Activated CD4-positive, alpha-beta T cell treated with anti-CD3 and anti-CD28 coated beads, Interleukin-2, amount 50 U/mL, for 4 hours (primary cell): Measurements from ENCODE around the gene SLC23A2.

Experiments
- DNase-seq, 2 experiments: peaks; one replicate each; pipeline ENCODE4 v3.0.0-alpha.2; 2020

Gene SLC23A2

GRCh38 chr20:4811661-4812181, 189.6 kb downstream of the SLC23A2 start:
- peak in 1 of 2 experiments; percentile 30 for DNase-seq

- DNase-seq = no peak
These were observed 190.1 kb downstream of the SLC23A2 start for GRCh38 chr20:4811257-4811656.

GRCh38 chr20:4810426-4811019, 190.8 kb downstream of the SLC23A2 start:
- no peak for DNase-seq

- peak in 1 of 2 experiments; percentile 26 for DNase-seq
These were observed 191.6 kb downstream of the SLC23A2 start for GRCh38 chr20:4809707-4810106.

DNA sequence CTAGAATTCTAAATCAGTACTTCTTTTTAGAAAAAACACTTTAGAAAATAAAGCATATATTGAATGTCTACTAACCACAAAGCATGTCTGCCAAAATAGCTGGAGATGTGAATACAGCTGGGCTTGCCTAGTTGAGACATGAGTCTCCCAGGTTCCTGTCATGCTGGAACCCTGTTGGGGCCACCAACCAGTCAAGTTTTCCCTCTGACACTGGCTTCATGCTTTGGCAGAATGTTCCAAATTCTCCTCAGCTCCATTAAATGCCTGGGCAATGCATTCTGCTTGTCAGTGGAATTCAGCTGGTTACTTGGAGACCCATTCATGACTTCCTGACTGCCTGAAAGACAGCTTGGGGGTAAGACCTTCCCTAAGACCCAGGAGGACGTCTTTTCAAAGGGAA, 192.4 kb downstream of the SLC23A2 start:
- no peak for DNase-seq

DNA sequence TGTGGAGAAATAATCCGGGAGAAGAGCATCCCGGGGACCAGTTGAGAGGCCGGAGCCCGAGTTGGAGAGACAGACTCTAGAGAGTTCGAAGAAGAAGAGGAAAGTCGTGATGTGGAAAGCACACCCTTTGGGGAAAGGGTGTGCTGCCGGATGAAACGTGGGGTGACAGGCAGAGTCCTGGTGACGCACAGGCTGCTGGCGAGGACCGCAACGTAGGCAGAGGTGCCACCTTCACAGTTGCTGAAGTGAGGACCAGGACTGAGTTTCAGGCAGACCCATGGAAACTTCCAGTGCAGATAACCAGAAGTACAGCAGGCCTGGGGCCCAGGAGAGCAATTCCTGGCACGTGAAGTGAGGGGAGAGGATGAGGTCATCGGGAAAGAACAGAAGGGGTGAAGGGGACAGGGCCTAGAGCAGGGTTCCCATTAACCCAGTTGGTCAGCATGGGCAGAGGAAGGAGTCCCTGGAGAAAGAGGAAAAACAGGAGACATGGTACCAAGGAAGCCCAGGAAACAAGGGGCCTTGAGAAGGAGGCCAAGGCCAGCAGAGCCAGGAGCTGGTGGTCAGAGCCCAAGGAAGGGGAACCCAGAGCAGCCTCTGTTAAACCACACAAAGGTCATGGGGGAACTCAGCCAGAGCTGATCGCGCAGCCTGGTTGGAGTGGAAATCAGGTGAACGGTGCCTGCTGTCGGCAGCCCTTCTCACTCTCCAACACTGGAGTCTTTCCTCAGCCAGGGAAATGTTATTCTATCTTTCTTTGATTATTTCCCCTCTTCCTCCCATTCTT, 195.5 kb downstream of the SLC23A2 start:
- no peak for DNase-seq

DNA sequence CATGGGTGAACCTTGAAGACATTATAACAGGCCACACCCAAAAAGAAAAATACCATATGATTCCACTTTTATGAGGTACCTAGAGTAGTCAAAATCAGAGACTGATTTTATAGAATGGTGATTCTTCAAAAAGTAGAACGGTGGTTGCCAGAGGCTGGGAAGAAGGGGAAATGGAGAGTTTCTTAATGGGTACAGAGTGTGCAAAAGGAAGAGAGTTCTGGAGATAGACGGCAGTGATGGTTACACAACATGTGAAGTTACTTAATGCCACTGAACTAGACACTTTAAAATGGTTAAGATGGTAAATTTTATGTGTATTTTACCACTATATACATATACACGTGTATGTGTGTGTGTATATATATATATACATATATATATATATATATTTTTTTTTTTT, 198.8 kb downstream of the SLC23A2 start:
- DNase-seq = no peak
